ENCODE measurements around the gene G3BP1. TPM values are rescaled to one million over a fixed set of nuclear protein-coding genes. Genes with fewer than 3 reads are reported as not detected.
"Not testable (repeated sequence)": the region's sequence is repeated elsewhere in the genome, so short reads cannot be mapped to it uniquely, and the experiment has no call there.

Gene G3BP1
- total and polyA plus RNA-seq, 12 donors: 10.6 to 132 (median 114) TPM

GRCh38 chr5:151846765-151847164 lies 75.0 kb downstream of the G3BP1 start:
- TF ChIP-seq CTCF (IDR thresholded peaks at IDR 0.05): no peak
- H3K36me3 ChIP-seq: no peaks in the 10 kb centered on the region
- no peak for DNase-seq
- no peak overlapping the region for H3K4me3 ChIP-seq
- no peaks in the 10 kb centered on the region for H3K4me1 ChIP-seq
- ATAC-seq: no peak
- intact Hi-C loops (cut with DNase I): no loop called here
- H3K9me3 ChIP-seq: peaks cover 0 to 12% (median 0%) of the 10 kb centered on the region in 11 donors
- no peak overlapping the region for H3K27ac ChIP-seq
- no peaks in the 10 kb centered on the region for H3K27me3 ChIP-seq

GRCh38 chr5:151847871-151848270 lies 76.1 kb downstream of the G3BP1 start:
- DNase-seq (no peak), ATAC-seq (no peak)
- no peaks in the 10 kb centered on the region for H3K36me3 ChIP-seq
- intact Hi-C loops (cut with DNase I): no loop called here
- no peak overlapping the region for H3K4me3 ChIP-seq
- peaks cover 0 to 12% (median 0%) of the 10 kb centered on the region in 11 donors for H3K9me3 ChIP-seq
- no peak for TF ChIP-seq CTCF (IDR thresholded peaks at IDR 0.05)
- no peaks in the 10 kb centered on the region for H3K27me3 ChIP-seq
- H3K27ac ChIP-seq: no peak overlapping the region
- WGBS, 2 donors: 8 to 11% methylated on average over 1 of the region's 1 CpG
- H3K4me1 ChIP-seq: no peaks in the 10 kb centered on the region

- 89 to 94% methylated on average over 4 of the region's 4 CpGs for WGBS, 2 donors
- Histone ChIP-seq H3K27ac (no peak overlapping the region), H3K4me3 (no peak overlapping the region), H3K9me3 (no peaks in the 10 kb centered on the region), H3K4me1 (no peaks in the 10 kb centered on the region), H3K27me3 (no peaks in the 10 kb centered on the region), H3K36me3 (no peaks in the 10 kb centered on the region)
- DNase-seq (no peak), ATAC-seq (no peak)
- intact Hi-C loops (cut with DNase I): no loop called here
- TF ChIP-seq CTCF (IDR thresholded peaks at IDR 0.05): no peak
Measured at GRCh38 chr5:151855701-151856100, 83.9 kb downstream of the G3BP1 start.

GRCh38 chr5:151856861-151857260 lies 85.1 kb downstream of the G3BP1 start:
- no peak for TF ChIP-seq CTCF (IDR thresholded peaks at IDR 0.05)
- ATAC-seq: no peak

GRCh38 chr5:151860867-151861266 lies 89.1 kb downstream of the G3BP1 start:
- H3K4me1 ChIP-seq: not testable (repeated sequence)

More at GRCh38 chr5:151856861-151857260, 85.1 kb downstream of the G3BP1 start:
- H3K9me3 ChIP-seq: no peaks in the 10 kb centered on the region
- H3K36me3 ChIP-seq: no peaks in the 10 kb centered on the region
- 84 to 92% methylated on average over 5 of the region's 5 CpGs for WGBS, 2 donors
- H3K4me3 ChIP-seq: no peak overlapping the region
- H3K27ac ChIP-seq: no peak overlapping the region
- DNase-seq: no peak
- no peaks in the 10 kb centered on the region for H3K27me3 ChIP-seq
- H3K4me1 ChIP-seq: no peaks in the 10 kb centered on the region
- intact Hi-C loops (cut with DNase I): no loop called here

More at GRCh38 chr5:151860867-151861266, 89.1 kb downstream of the G3BP1 start:
- intact Hi-C loops (cut with DNase I); H3K4me3 ChIP-seq; H3K36me3 ChIP-seq; DNase-seq; ATAC-seq; H3K27ac ChIP-seq; H3K27me3 ChIP-seq; H3K9me3 ChIP-seq: not testable (repeated sequence)
- 89 to 94% methylated on average over 3 of the region's 4 CpGs for WGBS, 2 donors

Other genes starting within 250 kb of the G3BP1 start
- gene FAT2, start 180.6 kb upstream of the G3BP1 start, total RNA-seq: under 1 TPM in 7 of 10 donors, not detected in 3; 0.02 to 0.13 (median 0.02) TPM
- under 1 TPM in 1 of 2 donors, not detected in 1; 0.01 TPM for gene FAT2, start 180.6 kb upstream of the G3BP1 start, polyA plus RNA-seq
- 1,000 to 10,000 TPM in 1 of 10 donors, 100 to 1,000 TPM in 9; 261 to 1,135 (median 456) TPM for gene SPARC, start 85.0 kb upstream of the G3BP1 start, total RNA-seq
- 100 to 1,000 TPM; 144 to 924 TPM for gene SPARC, start 85.0 kb upstream of the G3BP1 start, polyA plus RNA-seq
- 10 to 100 TPM; 52.5 to 77.5 (median 65.8) TPM for gene ATOX1, start 13.3 kb upstream of the G3BP1 start, total RNA-seq
- 100 to 1,000 TPM in 1 of 2 donors, 10 to 100 TPM in 1; 82.5 to 125 TPM for gene ATOX1, start 13.3 kb upstream of the G3BP1 start, polyA plus RNA-seq
- not detected for gene GLRA1, start 152.9 kb downstream of the G3BP1 start, total RNA-seq
- gene GLRA1, start 152.9 kb downstream of the G3BP1 start, polyA plus RNA-seq: not detected

Data from heart right ventricle (tissue), 16 donors.